Measurements from ENCODE around the gene BRD3. TPM values are rescaled to one million over a fixed set of nuclear protein-coding genes. Genes with fewer than 3 reads are reported as not detected.

The BRD3 gene
- total RNA-seq, 1 experiment from 2014 or later = 4.0 TPM

- Histone ChIP-seq H3K79me2 (ENCODE audit: low read length) (no peaks in the 10 kb centered on the region), H3K27me3 (ENCODE audit: low read length) (no peaks in the 10 kb centered on the region), H4K20me1 (ENCODE audit: insufficient read depth, low read depth, low read length) (peaks cover 10% of the 10 kb centered on the region), H2AFZ (ENCODE audit: low read length) (no peak overlapping the region), H3K4me1 (ENCODE audit: low read length) (peaks cover 10% of the 10 kb centered on the region), H3K4me2 (ENCODE audit: low read depth, low read length, poor library complexity, severe bottlenecking) (no peak overlapping the region), H3K9me3 (ENCODE audit: low read length) (no peaks in the 10 kb centered on the region), H3K27ac (ENCODE audit: low read length) (no peak overlapping the region), H3K4me3 (ENCODE audit: low read length) (no peak overlapping the region), H3K9ac (ENCODE audit: low read length) (no peak overlapping the region), H3K9me2 (replicated peaks; ENCODE audit: insufficient read depth, low read length) (no peaks in the 10 kb centered on the region), H3K36me3 (ENCODE audit: insufficient read depth, low read length) (no peaks in the 10 kb centered on the region)
- DNase-seq = no peak
These were observed 71.0 kb downstream of the BRD3 start for GRCh38 chr9:133996531-133997520.

- Histone ChIP-seq H3K79me2 (ENCODE audit: low read length) (no peaks in the 10 kb centered on the region), H3K27me3 (ENCODE audit: low read length) (no peaks in the 10 kb centered on the region), H3K9me3 (ENCODE audit: low read length) (no peaks in the 10 kb centered on the region), H3K4me2 (ENCODE audit: low read depth, low read length, poor library complexity, severe bottlenecking) (no peak overlapping the region), H4K20me1 (ENCODE audit: insufficient read depth, low read depth, low read length) (peaks cover 20% of the 10 kb centered on the region), H3K36me3 (ENCODE audit: insufficient read depth, low read length) (no peaks in the 10 kb centered on the region), H3K9me2 (replicated peaks; ENCODE audit: insufficient read depth, low read length) (no peaks in the 10 kb centered on the region), H3K27ac (ENCODE audit: low read length) (no peak overlapping the region), H3K4me3 (ENCODE audit: low read length) (no peak overlapping the region), H2AFZ (ENCODE audit: low read length) (no peak overlapping the region), H3K4me1 (ENCODE audit: low read length) (peaks cover 14% of the 10 kb centered on the region), H3K9ac (ENCODE audit: low read length) (no peak overlapping the region)
- DNase-seq = peak; percentile 61
These were observed 72.6 kb downstream of the BRD3 start for GRCh38 chr9:133995012-133995896.

- no peaks in the 10 kb centered on the region for H3K9me2 ChIP-seq (replicated peaks; ENCODE audit: insufficient read depth, low read length)
These were observed 73.3 kb downstream of the BRD3 start for GRCh38 chr9:133994353-133995011.

GRCh38 chr9:133993635-133994253 lies 74.1 kb downstream of the BRD3 start:
- no peak for DNase-seq
- Histone ChIP-seq H3K79me2 (ENCODE audit: low read length) (no peaks in the 10 kb centered on the region), H3K9ac (ENCODE audit: low read length) (peak overlapping the region; percentile 77), H3K9me3 (ENCODE audit: low read length) (no peaks in the 10 kb centered on the region), H3K27ac (ENCODE audit: low read length) (no peak overlapping the region), H3K27me3 (ENCODE audit: low read length) (no peaks in the 10 kb centered on the region), H3K4me3 (ENCODE audit: low read length) (peak overlapping the region; percentile 74; the same call in 1 of the 2 replicates), H3K4me2 (ENCODE audit: low read depth, low read length, poor library complexity, severe bottlenecking) (peak overlapping the region; percentile 97), H3K9me2 (replicated peaks; ENCODE audit: insufficient read depth, low read length) (no peaks in the 10 kb centered on the region), H4K20me1 (ENCODE audit: insufficient read depth, low read depth, low read length) (peaks cover 28% of the 10 kb centered on the region), H3K4me1 (ENCODE audit: low read length) (peaks cover 14% of the 10 kb centered on the region), H2AFZ (ENCODE audit: low read length) (no peak overlapping the region), H3K36me3 (ENCODE audit: insufficient read depth, low read length) (no peaks in the 10 kb centered on the region)

More at GRCh38 chr9:133994353-133995011, 73.3 kb downstream of the BRD3 start:
- no peak overlapping the region for H3K4me2 ChIP-seq (ENCODE audit: low read depth, low read length, poor library complexity, severe bottlenecking)
- no peaks in the 10 kb centered on the region for H3K79me2 ChIP-seq (ENCODE audit: low read length)
- no peak overlapping the region for H3K4me3 ChIP-seq (ENCODE audit: low read length)
- H3K9me3 ChIP-seq (ENCODE audit: low read length) = no peaks in the 10 kb centered on the region
- H2AFZ ChIP-seq (ENCODE audit: low read length) = no peak overlapping the region
- no peaks in the 10 kb centered on the region for H3K36me3 ChIP-seq (ENCODE audit: insufficient read depth, low read length)
- peaks cover 14% of the 10 kb centered on the region for H3K4me1 ChIP-seq (ENCODE audit: low read length)
- no peak overlapping the region for H3K9ac ChIP-seq (ENCODE audit: low read length)
- no peak overlapping the region for H3K27ac ChIP-seq (ENCODE audit: low read length)
- H3K27me3 ChIP-seq (ENCODE audit: low read length) = no peaks in the 10 kb centered on the region
- DNase-seq = peak; percentile 89
- H4K20me1 ChIP-seq (ENCODE audit: insufficient read depth, low read depth, low read length) = peaks cover 28% of the 10 kb centered on the region

GRCh38 chr9:133992780-133993634 lies 74.8 kb downstream of the BRD3 start:
- Histone ChIP-seq H3K4me1 (ENCODE audit: low read length) (peaks cover 14% of the 10 kb centered on the region), H3K27ac (ENCODE audit: low read length) (no peak overlapping the region), H3K9ac (ENCODE audit: low read length) (peak overlapping the region; percentile 77), H3K4me3 (ENCODE audit: low read length) (peak overlapping the region; percentile 74), H3K9me2 (replicated peaks; ENCODE audit: insufficient read depth, low read length) (no peaks in the 10 kb centered on the region), H4K20me1 (ENCODE audit: insufficient read depth, low read depth, low read length) (peaks cover 34% of the 10 kb centered on the region), H3K27me3 (ENCODE audit: low read length) (no peaks in the 10 kb centered on the region), H3K4me2 (ENCODE audit: low read depth, low read length, poor library complexity, severe bottlenecking) (peak overlapping the region; percentile 97), H3K9me3 (ENCODE audit: low read length) (no peaks in the 10 kb centered on the region), H3K36me3 (ENCODE audit: insufficient read depth, low read length) (no peaks in the 10 kb centered on the region), H2AFZ (ENCODE audit: low read length) (peak overlapping the region; percentile 86), H3K79me2 (ENCODE audit: low read length) (no peaks in the 10 kb centered on the region)
- peak; percentile 90 for DNase-seq

GRCh38 chr9:133991964-133992779 lies 75.7 kb downstream of the BRD3 start, which contains the start of gene VAV2:
TSS of gene VAV2 (minus strand) at chr9:133992324. CDS start at chr9:133992278, 46 bp downstream.
- peak within 1 kb of the TSS; percentile 86 for H2AFZ ChIP-seq (ENCODE audit: low read length)

More at GRCh38 chr9:133991964-133992779, 75.7 kb downstream of the BRD3 start, which contains the start of gene VAV2:
- Histone ChIP-seq H3K36me3 (ENCODE audit: insufficient read depth, low read length) (no peaks in the 10 kb centered on the region), H3K4me2 (ENCODE audit: low read depth, low read length, poor library complexity, severe bottlenecking) (peak within 1 kb of the TSS; percentile 97), H3K4me1 (ENCODE audit: low read length) (peaks cover 14% of the 10 kb centered on the region), H3K27me3 (ENCODE audit: low read length) (no peaks in the 10 kb centered on the region), H3K9me2 (replicated peaks; ENCODE audit: insufficient read depth, low read length) (no peaks in the 10 kb centered on the region), H3K9me3 (ENCODE audit: low read length) (no peaks in the 10 kb centered on the region), H3K9ac (ENCODE audit: low read length) (peak within 1 kb of the TSS; percentile 77), H3K4me3 (ENCODE audit: low read length) (peak within 1 kb of the TSS; percentile 75), H3K79me2 (ENCODE audit: low read length) (no peaks in the 10 kb centered on the region), H4K20me1 (ENCODE audit: insufficient read depth, low read depth, low read length) (peaks cover 42% of the 10 kb centered on the region), H3K27ac (ENCODE audit: low read length) (no peak within 1 kb of the TSS)
- peak; percentile 81 for DNase-seq

Data from Karpas-422 (cell line).